Activated T-cell treated with anti-CD3 and anti-CD28 coated beads, Interleukin-2, amount 50 U/mL, for 24 hours (primary cell): Measurements from ENCODE around the gene IGIP.

Source experiments
- DNase-seq: peaks from one replicate; pipeline ENCODE4 v3.0.0-alpha.2; 2020
- H3K27ac Mint-ChIP-seq: 2 replicates; pipeline ENCODE4 v1.8.0; 2020; ENCODE audit warnings: mild to moderate bottlenecking, mixed read lengths
- H3K27me3 Mint-ChIP-seq: 2 replicates; pipeline ENCODE4 v1.8.0; 2020; ENCODE audit warnings: mixed read lengths
- H3K36me3 Mint-ChIP-seq: 2 replicates; pipeline ENCODE4 v1.8.0; 2020; ENCODE audit warnings: low read depth, mixed read lengths
- H3K4me1 Mint-ChIP-seq: 2 replicates; pipeline ENCODE4 v1.8.0; 2020; ENCODE audit warnings: low read depth, mixed read lengths
- H3K4me3 Mint-ChIP-seq: 2 replicates; pipeline ENCODE4 v1.8.0; 2020; ENCODE audit warnings: mild to moderate bottlenecking, moderate library complexity, mixed read lengths
- H3K9me3 Mint-ChIP-seq: 2 replicates; pipeline ENCODE4 v1.8.0; 2020; ENCODE audit warnings: mixed read lengths

The IGIP gene

DNA sequence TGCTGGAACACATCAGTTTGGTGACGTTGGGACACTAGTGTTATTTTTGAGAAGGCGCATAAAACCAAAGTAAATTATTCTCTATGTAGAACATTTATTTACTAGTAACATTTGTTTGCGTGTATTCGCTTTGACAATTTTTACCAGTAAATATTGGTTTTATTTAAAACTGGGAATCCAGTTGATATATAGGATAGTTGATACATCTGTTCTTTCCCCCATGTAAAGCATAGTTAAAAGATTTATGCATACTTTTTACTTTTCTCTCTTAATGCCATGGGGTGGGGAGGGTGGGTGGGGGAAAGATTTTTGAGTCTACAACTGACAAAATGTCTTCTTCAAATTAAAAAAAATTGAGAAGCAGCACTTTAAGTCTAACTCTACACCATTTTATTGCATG, at the start of gene IGIP:
Gene IGIP, plus strand, starts transcription at position 301 of the 400 bp plus-strand sequence. CDS start 2,540 bp downstream, outside the sequence.
- no peak within 1 kb of the TSS for H3K27ac Mint-ChIP-seq
- H3K27me3 Mint-ChIP-seq: no peaks in the 10 kb centered on the region

DNA sequence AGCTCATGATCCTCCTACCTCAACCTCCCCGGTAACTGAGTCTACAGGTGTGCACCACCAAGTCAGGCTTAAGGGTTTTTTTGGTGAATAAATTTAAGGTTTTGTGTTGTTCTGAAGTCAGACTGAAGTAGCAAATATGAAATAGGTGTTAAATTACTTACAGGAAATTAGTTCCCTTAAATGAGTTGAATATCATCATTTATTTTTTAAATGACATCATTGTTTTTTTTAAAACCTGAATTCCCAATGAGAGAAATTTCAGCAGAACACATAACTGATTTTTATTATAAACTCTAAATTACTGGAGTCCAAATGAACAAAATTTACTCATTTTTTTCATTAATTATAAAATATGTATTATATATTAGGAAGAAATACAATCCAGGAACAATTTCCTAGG, 49.6 kb upstream of the IGIP start:
- Mint-ChIP-seq H3K36me3 (no peaks in the 10 kb centered on the region), H3K9me3 (no peaks in the 10 kb centered on the region), H3K4me3 (no peak overlapping the region), H3K4me1 (no peaks in the 10 kb centered on the region), H3K27me3 (peaks cover 33% of the 10 kb centered on the region), H3K27ac (no peak overlapping the region)
- DNase-seq: no peak

More for the DNA sequence above, at the start of gene IGIP:
- Mint-ChIP-seq H3K4me3 (no peak within 1 kb of the TSS), H3K9me3 (no peaks in the 10 kb centered on the region), H3K36me3 (no peaks in the 10 kb centered on the region), H3K4me1 (peaks cover 45% of the 10 kb centered on the region)
- no peak for DNase-seq

DNA sequence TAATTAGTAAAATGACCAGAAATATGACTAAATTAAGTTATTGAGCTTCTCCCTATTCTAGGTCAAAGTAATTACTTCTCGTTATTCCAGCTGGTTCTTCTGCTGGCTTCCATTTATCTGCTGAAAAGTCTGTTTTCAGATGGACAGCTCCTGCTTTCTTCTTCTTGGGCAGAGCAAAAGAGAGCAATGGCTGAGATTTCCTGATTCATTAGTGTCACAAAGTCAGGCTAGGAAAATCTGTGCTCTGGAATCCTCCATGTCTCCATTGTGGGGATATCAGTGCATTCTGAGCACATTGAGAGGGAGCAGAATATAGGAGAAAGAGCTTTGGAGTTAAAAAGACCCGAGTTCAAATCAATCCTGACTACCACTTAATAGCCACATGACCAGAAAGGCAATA, 48.9 kb upstream of the IGIP start:
- no peaks in the 10 kb centered on the region for H3K9me3 Mint-ChIP-seq
- no peaks in the 10 kb centered on the region for H3K36me3 Mint-ChIP-seq
- H3K4me3 Mint-ChIP-seq: no peak overlapping the region
- no peak for DNase-seq
- H3K4me1 Mint-ChIP-seq: no peaks in the 10 kb centered on the region
- no peak overlapping the region for H3K27ac Mint-ChIP-seq
- H3K27me3 Mint-ChIP-seq: peaks cover 33% of the 10 kb centered on the region

GRCh38 chr5:140083120-140083519, 42.6 kb upstream of the IGIP start:
- Mint-ChIP-seq H3K9me3 (no peaks in the 10 kb centered on the region), H3K4me3 (no peak overlapping the region), H3K27me3 (peaks cover 11% of the 10 kb centered on the region), H3K4me1 (no peaks in the 10 kb centered on the region), H3K27ac (no peak overlapping the region), H3K36me3 (no peaks in the 10 kb centered on the region)
- no peak for DNase-seq

- H3K27me3 Mint-ChIP-seq: peaks cover 11% of the 10 kb centered on the region
- no peak overlapping the region for H3K4me3 Mint-ChIP-seq
- H3K27ac Mint-ChIP-seq: no peak overlapping the region
- no peaks in the 10 kb centered on the region for H3K4me1 Mint-ChIP-seq
- DNase-seq: no peak
- H3K36me3 Mint-ChIP-seq: no peaks in the 10 kb centered on the region
- no peaks in the 10 kb centered on the region for H3K9me3 Mint-ChIP-seq
Observed at GRCh38 chr5:140083650-140084049, 42.1 kb upstream of the IGIP start.

GRCh38 chr5:140084541-140084940, 41.2 kb upstream of the IGIP start:
- no peak for DNase-seq
- Mint-ChIP-seq H3K9me3 (peaks cover 6% of the 10 kb centered on the region), H3K36me3 (no peaks in the 10 kb centered on the region), H3K4me1 (no peaks in the 10 kb centered on the region), H3K4me3 (no peak overlapping the region), H3K27ac (no peak overlapping the region), H3K27me3 (peaks cover 11% of the 10 kb centered on the region)

- H3K36me3 Mint-ChIP-seq: peaks cover 1% of the 10 kb centered on the region
- peaks cover 11% of the 10 kb centered on the region for H3K27me3 Mint-ChIP-seq
- no peaks in the 10 kb centered on the region for H3K4me1 Mint-ChIP-seq
- no peak for DNase-seq
- H3K27ac Mint-ChIP-seq: no peak overlapping the region
- H3K9me3 Mint-ChIP-seq: peaks cover 22% of the 10 kb centered on the region
- no peak overlapping the region for H3K4me3 Mint-ChIP-seq
Observed at GRCh38 chr5:140090251-140090650, 35.5 kb upstream of the IGIP start.

GRCh38 chr5:140093179-140093578, 32.6 kb upstream of the IGIP start:
- no peaks in the 10 kb centered on the region for H3K4me1 Mint-ChIP-seq
- H3K36me3 Mint-ChIP-seq: peaks cover 1% of the 10 kb centered on the region
- peaks cover 22% of the 10 kb centered on the region for H3K9me3 Mint-ChIP-seq
- peaks cover 9% of the 10 kb centered on the region for H3K27me3 Mint-ChIP-seq
- no peak overlapping the region for H3K4me3 Mint-ChIP-seq
- DNase-seq: no peak
- H3K27ac Mint-ChIP-seq: no peak overlapping the region

DNA sequence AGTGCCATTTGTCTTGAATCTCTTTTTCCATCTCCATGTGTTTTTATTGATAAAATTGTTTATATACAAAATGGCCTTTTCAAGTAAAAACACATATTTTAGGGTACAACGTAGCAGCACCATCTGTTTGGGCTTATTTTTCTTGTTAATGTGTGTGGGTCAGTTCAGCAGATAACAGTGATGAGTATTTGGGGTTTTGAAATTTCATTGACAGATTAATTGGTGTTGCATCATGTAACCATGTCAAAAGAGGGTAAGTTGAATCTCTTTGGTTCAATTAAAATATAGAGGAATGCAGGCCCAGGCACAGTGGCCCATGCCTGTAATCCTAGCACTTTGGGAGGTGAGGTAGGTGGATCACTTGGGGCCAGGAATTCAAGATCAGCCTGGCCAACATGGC, 31.9 kb upstream of the IGIP start:
- H3K9me3 Mint-ChIP-seq: peaks cover 22% of the 10 kb centered on the region
- no peak overlapping the region for H3K4me3 Mint-ChIP-seq
- peaks cover 1% of the 10 kb centered on the region for H3K36me3 Mint-ChIP-seq
- H3K27ac Mint-ChIP-seq: no peak overlapping the region
- no peaks in the 10 kb centered on the region for H3K4me1 Mint-ChIP-seq
- DNase-seq: no peak
- H3K27me3 Mint-ChIP-seq: peaks cover 9% of the 10 kb centered on the region

- DNase-seq: no peak
- H3K27me3 Mint-ChIP-seq: peaks cover 9% of the 10 kb centered on the region
- H3K36me3 Mint-ChIP-seq: no peaks in the 10 kb centered on the region
- peaks cover 14% of the 10 kb centered on the region for H3K9me3 Mint-ChIP-seq
- no peak overlapping the region for H3K4me3 Mint-ChIP-seq
- no peak overlapping the region for H3K27ac Mint-ChIP-seq
- no peaks in the 10 kb centered on the region for H3K4me1 Mint-ChIP-seq
Observed at GRCh38 chr5:140094889-140095288, 30.8 kb upstream of the IGIP start.

DNA sequence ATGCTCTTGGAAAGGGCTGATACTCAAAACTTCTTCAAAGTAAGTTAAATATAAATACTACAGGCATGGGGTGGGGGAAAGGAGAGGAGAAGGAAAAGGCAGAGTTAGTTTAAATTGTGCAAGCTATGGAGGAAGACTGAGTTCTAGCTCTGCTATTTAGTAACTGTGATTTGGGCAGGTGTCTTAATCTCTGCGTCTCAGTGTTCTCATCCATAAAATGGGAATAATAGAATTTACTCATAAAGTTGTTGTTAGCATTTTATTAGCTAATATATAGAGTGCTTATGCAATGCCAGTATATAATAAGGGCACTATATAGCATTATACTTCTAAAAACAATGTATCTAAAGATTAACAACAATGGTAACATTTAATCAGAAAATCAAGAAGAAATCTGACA, 24.6 kb upstream of the IGIP start:
- Mint-ChIP-seq H3K4me3 (no peak overlapping the region), H3K27ac (no peak overlapping the region), H3K36me3 (no peaks in the 10 kb centered on the region), H3K9me3 (no peaks in the 10 kb centered on the region), H3K27me3 (no peaks in the 10 kb centered on the region), H3K4me1 (peaks cover 3% of the 10 kb centered on the region)
- no peak for DNase-seq

- no peaks in the 10 kb centered on the region for H3K9me3 Mint-ChIP-seq
- peaks cover 4% of the 10 kb centered on the region for H3K36me3 Mint-ChIP-seq
- no peak overlapping the region for H3K27ac Mint-ChIP-seq
- H3K27me3 Mint-ChIP-seq: no peaks in the 10 kb centered on the region
- H3K4me3 Mint-ChIP-seq: no peak overlapping the region
- DNase-seq: no peak
- H3K4me1 Mint-ChIP-seq: peaks cover 15% of the 10 kb centered on the region
Observed at GRCh38 chr5:140103154-140103553, 22.6 kb upstream of the IGIP start.

- Mint-ChIP-seq H3K9me3 (no peaks in the 10 kb centered on the region), H3K27me3 (peaks cover 1% of the 10 kb centered on the region), H3K4me3 (no peak overlapping the region), H3K36me3 (peaks cover 12% of the 10 kb centered on the region), H3K4me1 (peaks cover 22% of the 10 kb centered on the region), H3K27ac (no peak overlapping the region)
- no peak for DNase-seq
Observed at GRCh38 chr5:140104100-140104499, 21.6 kb upstream of the IGIP start.

GRCh38 chr5:140106101-140106500, 19.6 kb upstream of the IGIP start:
- Mint-ChIP-seq H3K4me1 (peaks cover 34% of the 10 kb centered on the region), H3K36me3 (peaks cover 12% of the 10 kb centered on the region), H3K9me3 (no peaks in the 10 kb centered on the region), H3K27me3 (peaks cover 4% of the 10 kb centered on the region), H3K4me3 (no peak overlapping the region), H3K27ac (peak overlapping the region; percentile 96)
- DNase-seq: no peak

DNA sequence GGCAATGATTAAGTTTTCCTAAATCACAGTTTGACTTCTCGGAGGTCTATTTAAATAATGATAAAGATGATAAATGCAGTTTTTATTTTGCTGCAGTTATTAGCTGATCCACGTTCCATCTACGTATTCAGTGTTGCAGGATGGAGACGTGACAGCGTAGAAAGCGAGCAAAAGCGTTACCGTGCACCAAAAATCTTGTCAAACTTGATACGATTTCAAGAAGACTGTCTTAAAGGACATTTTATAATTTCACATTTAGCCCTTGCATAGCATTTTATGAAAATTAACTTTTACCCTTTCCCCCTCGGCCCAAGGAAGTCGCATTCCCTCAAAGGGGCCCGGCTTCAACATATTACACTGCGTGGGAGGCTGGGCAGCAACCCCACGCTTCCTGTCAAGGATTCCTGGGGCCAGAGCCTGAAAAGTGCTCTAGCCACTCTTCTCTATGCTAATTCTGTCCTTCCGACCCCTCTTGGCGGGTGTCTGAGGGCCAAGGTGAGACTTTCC, 18.9 kb upstream of the IGIP start:
- Mint-ChIP-seq H3K36me3 (peaks cover 12% of the 10 kb centered on the region), H3K4me1 (peaks cover 39% of the 10 kb centered on the region), H3K9me3 (no peaks in the 10 kb centered on the region), H3K4me3 (peak overlapping the region; percentile 93), H3K27me3 (peaks cover 8% of the 10 kb centered on the region), H3K27ac (peak overlapping the region; percentile 96)
- DNase-seq: no peak
